Astrocyte of the spinal cord (primary cell): ENCODE measurements around the gene CBFA2T3.
"Not testable (repeated sequence)": the region's sequence is repeated elsewhere in the genome, so short reads cannot be mapped to it uniquely, and the experiment has no call there.

Experiments
- DNase-seq: peaks from one replicate; pipeline ENCODE4 v3.0.0; 2011; ENCODE audit warnings: low read depth, low spot score
- H3K4me3 ChIP-seq: 2 replicates; pipeline ENCODE4 v1.5.1; 2011; ENCODE audit warnings: low read depth, mild to moderate bottlenecking, low read length, moderate library complexity
- CTCF ChIP-seq: IDR thresholded peaks from 2 replicates; pipeline ENCODE4 v1.5.1; 2012; ENCODE audit warnings: low read depth, mild to moderate bottlenecking, low read length, inconsistent platforms
- in situ Hi-C: cut with HindIII; loops from 2 replicates; pipeline ENCODE4 v1.10.0; 2017; ENCODE audit warnings: low sequenced_read_pairs

Gene CBFA2T3

DNA sequence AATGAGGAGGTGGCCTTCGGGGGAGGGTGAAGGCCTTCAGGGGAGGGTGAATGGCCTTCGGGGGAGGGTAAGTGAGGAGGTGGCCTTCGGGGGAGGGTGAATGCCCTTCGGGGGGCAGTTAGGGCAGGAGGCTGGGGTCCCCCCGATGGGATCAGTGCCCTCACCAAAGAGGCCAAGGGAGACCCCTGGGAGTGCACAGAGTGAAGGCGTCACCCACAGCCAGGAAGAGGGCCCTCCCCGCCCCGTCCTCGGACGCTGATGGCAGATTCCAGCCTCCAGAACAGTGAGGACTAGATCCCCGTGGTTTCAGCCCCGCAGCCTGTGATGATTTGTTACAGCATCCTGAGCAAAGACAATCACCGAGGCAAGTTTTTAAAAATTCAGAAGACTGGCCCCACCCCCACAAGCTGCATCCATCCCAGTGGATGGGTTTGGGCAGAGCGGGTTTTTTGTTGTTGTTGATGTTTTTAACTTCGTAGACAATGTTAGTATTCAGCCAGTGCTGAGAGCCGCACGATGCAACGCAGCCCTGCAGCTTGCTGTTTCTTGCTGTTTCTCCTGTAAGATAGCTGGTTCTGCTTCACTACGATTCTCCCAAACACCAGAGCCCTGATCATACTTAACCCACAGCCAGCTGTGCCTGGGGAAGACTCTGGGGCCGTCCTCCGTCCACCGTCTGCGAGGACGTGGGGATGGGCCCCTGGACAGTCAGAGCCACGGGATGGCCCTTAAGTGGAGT lies 40.7 kb upstream of the CBFA2T3 start:
- in situ Hi-C loops = no loop called here
- TF ChIP-seq CTCF = no peak
- H3K4me3 ChIP-seq = no peak overlapping the region
- DNase-seq = no peak

GRCh38 chr16:89016561-89016960 lies 39.6 kb upstream of the CBFA2T3 start:
- H3K4me3 ChIP-seq, DNase-seq, in situ Hi-C loops: not testable (repeated sequence)

DNA sequence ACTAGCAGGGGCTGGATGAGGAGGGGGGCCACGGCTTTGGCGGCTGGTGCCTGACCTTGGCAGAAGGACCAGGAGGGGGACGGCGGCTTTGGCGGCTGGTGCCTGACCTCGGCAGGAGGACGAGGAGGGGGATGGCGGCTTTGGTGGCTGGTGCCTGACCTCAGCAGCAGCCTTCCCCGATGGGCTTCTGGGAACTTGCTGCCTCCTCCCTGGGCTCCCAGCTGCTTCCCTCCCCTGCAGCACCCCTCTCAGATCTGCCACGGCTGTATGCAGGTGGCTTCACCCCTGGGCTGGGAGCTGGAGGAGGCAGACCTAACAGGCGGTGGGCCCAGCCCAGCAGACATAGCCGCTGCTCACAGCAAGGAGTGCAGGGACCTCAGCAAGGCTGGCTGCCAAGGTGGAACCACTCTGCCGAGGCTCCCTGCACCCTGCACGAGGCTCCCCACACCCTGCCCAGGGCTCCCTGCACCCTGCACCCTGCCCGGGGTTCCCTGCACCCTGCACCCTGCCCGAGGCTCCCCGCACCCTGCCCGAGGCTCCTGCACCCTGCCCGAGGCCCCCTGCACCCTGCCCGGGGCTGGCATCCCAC lies 38.4 kb upstream of the CBFA2T3 start:
- in situ Hi-C loops = no loop called here
- DNase-seq = no peak
- TF ChIP-seq CTCF = no peak
- no peak overlapping the region for H3K4me3 ChIP-seq

DNA sequence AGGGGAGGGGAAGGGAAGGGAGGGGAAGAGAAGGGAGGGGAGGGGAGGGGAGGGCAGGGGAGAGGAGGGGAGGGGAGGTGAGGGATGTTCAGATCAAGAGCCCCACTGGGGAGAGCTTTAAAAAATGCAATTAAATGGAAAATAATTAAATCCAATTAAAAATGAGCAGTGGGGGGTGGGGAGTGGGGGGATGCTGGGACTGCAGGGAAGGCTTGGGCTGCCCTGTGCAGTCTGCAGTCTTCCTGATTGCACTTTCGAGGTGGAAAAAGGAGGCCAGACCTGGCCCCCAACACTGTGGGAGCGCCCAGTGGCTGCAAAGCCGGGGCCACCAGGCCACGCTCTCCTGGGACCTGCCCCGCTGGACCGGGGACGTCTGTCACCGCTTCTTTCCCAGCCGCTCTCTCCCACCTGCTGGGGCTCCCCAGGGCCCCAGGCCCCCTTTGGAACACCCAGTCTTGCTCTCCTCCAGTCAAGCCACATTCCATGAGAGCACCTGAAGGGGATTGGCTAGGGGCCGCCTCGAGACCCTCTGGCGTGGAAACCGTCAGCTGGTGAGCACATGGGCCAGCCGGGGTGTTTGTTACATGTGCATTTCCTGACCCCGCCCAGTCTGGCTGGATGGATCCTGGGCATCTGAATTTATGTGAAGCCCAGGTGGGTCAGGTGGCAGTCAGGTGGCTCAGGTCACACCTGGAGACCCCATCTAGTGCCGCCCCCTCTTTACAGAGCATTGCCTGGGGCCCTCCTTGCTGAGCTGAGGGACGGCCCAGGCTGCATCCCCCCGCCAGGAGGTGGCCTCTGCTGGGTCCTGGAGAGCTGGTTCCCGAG lies 37.6 kb upstream of the CBFA2T3 start:
- in situ Hi-C loops = no loop called here
- H3K4me3 ChIP-seq = no peak overlapping the region

GRCh38 chr16:89013692-89014402 lies 36.8 kb upstream of the CBFA2T3 start:
- DNase-seq = no peak
- no peak overlapping the region for H3K4me3 ChIP-seq
- in situ Hi-C loops = no loop called here
- TF ChIP-seq CTCF = no peak

More for the DNA sequence above, 37.6 kb upstream of the CBFA2T3 start:
- no peak for TF ChIP-seq CTCF
- no peak for DNase-seq

DNA sequence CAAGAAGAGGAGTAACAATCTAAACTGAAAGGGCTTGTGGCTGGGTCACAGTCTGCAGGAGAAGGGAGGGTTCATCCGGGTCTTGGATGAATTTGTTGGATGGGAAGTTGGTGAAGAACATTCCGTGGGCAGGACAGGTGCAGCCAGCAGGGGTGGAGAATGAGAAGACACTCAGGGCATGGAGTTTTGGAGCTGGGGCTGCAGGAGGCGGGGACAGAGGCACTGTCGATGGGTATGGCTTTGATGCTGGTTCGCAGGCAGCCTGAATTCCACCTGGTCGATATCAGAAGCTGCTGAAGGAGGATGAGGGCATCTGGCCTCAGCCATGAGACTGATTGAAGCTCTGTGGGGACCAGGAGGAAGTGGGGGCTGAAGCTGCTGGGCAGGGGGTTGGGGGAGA lies 36.1 kb upstream of the CBFA2T3 start:
- DNase-seq = no peak
- H3K4me3 ChIP-seq = no peak overlapping the region
- in situ Hi-C loops = no loop called here
- TF ChIP-seq CTCF = no peak
